B cell (primary cell): ENCODE data around the gene RTTN. TPM values are rescaled to one million over a fixed set of nuclear protein-coding genes. Genes with fewer than 3 reads are reported as not detected.

ENCODE experiments used
- ATAC-seq: fragments of 200-7000 bp; cut with Tn5 transposase; one replicate; pipeline ENCODE4 v1.10.0; 2021; ENCODE audit warnings: low read depth, mild to moderate bottlenecking, moderate number of reproducible peaks, moderate library complexity
- CTCF ChIA-PET: fragments of 350-600 bp; sonication (Branson Sonifier 250); formaldehyde crosslinking; loops from one replicate; lab custom pipeline; 2021; ENCODE audit warnings: antibody characterized with exemption, inconsistent platforms; lab: Charles Lee
- POLR2A ChIA-PET: fragments of 350-600 bp; sonication (Branson Sonifier 250); formaldehyde crosslinking; loops from one replicate; lab custom pipeline; 2021; ENCODE audit warnings: antibody characterized with exemption; lab: Charles Lee
- DNase-seq: peaks from one replicate; pipeline ENCODE4 v3.0.0; 2013
- H2AFZ ChIP-seq: 2 replicates; pipeline ENCODE4 v1.6.1; 2012; ENCODE audit warnings: mild to moderate bottlenecking, low read depth, low read length; ENCODE audit not compliant: insufficient read depth, poor library complexity, severe bottlenecking
- H3K27ac ChIP-seq, 2 donors: 1 replicate in 1 of 2; 2 replicates in 1 of 2; pipeline ENCODE4 v1.5.1; 2012 to 2013; ENCODE audit warnings: low read length in 2 of 2, mild to moderate bottlenecking in 2 of 2, moderate library complexity in 1 of 2
- H3K27me3 ChIP-seq, 4 experiments: fragments of 200-600 bp in 1 of 4; sonication (generic) in 1 of 4; replicated peaks in 1 of 4; 1 replicate in 2 of 4; 2 replicates in 2 of 4; pipeline versions ENCODE4 v1.6.1 to v1.7.0; 2013 to 2016; ENCODE audit warnings: low read length in 3 of 4, mild to moderate bottlenecking in 2 of 4, mixed read lengths in 1 of 4, moderate library complexity in 1 of 4; ENCODE audit not compliant: insufficient read depth in 4 of 4, control insufficient read depth in 3 of 4; ENCODE audit errors: control extremely low read depth in 1 of 4
- H3K36me3 ChIP-seq, 2 experiments: replicated peaks in 1 of 2; 1 replicate in 1 of 2; 2 replicates in 1 of 2; pipeline versions ENCODE4 v1.6.1 to v1.7.1; 2013; ENCODE audit warnings: low read length in 1 of 2; ENCODE audit not compliant: insufficient read depth in 2 of 2, control insufficient read depth in 1 of 2; ENCODE audit errors: control extremely low read depth in 1 of 2, extremely low read depth in 1 of 2
- H3K4me1 ChIP-seq, 2 donors: fragments of 200-600 bp in 1 of 2; sonication (generic) in 1 of 2; 1 replicate in 1 of 2; 2 replicates in 1 of 2; pipeline versions ENCODE4 v1.5.1 to v1.6.1; 2013 to 2017; ENCODE audit warnings: low read length in 2 of 2; ENCODE audit not compliant: control insufficient read depth in 2 of 2, insufficient read depth in 2 of 2
- H3K4me2 ChIP-seq: replicated peaks from 2 replicates; pipeline ENCODE3; 2012; ENCODE audit warnings: mild to moderate bottlenecking, low read depth, low read length; ENCODE audit not compliant: poor library complexity, severe bottlenecking
- H3K4me3 ChIP-seq, 5 experiments: fragments of 200-600 bp in 1 of 5; sonication (generic) in 1 of 5; 1 replicate in 3 of 5; 2 replicates in 2 of 5; pipeline versions ENCODE4 v1.5.1 to v1.7.0; 2011 to 2016; ENCODE audit warnings: low read length in 4 of 5, mild to moderate bottlenecking in 4 of 5, low read depth in 2 of 5, control low read depth in 1 of 5, moderate library complexity in 1 of 5; ENCODE audit not compliant: insufficient read depth in 1 of 5; ENCODE audit errors: control extremely low read depth in 1 of 5, extremely low read depth in 1 of 5
- H3K79me2 ChIP-seq: fragments of 200-600 bp; sonication (generic); one replicate; pipeline ENCODE4 v1.6.0; 2016; ENCODE audit warnings: low read length; ENCODE audit not compliant: control insufficient read depth, insufficient read depth
- H3K9ac ChIP-seq: fragments of 200-600 bp; sonication (generic); 2 replicates; pipeline ENCODE4 v1.6.1; 2017; ENCODE audit warnings: mild to moderate bottlenecking, low read length, moderate library complexity
- H3K9me3 ChIP-seq, 3 donors: one replicate each; pipeline versions ENCODE4 v1.6.1 to v1.7.1; 2013; ENCODE audit warnings: low read length in 2 of 3; ENCODE audit not compliant: control insufficient read depth in 2 of 3, insufficient read depth in 1 of 3; ENCODE audit errors: control extremely low read depth in 1 of 3
- H4K20me1 ChIP-seq: 2 replicates; pipeline ENCODE4 v1.6.0; 2012; ENCODE audit warnings: mild to moderate bottlenecking, low read length; ENCODE audit not compliant: insufficient read depth, control insufficient read depth, poor library complexity, severe bottlenecking
- H3K27ac Mint-ChIP-seq: one replicate; pipeline ENCODE4 v1.8.0; 2021; ENCODE audit warnings: mixed read lengths
- H3K27me3 Mint-ChIP-seq: one replicate; pipeline ENCODE4 v1.8.0; 2021; ENCODE audit warnings: mixed read lengths
- H3K4me1 Mint-ChIP-seq: one replicate; pipeline ENCODE4 v1.8.0; 2021; ENCODE audit warnings: mixed read lengths
- H3K4me3 Mint-ChIP-seq: one replicate; pipeline ENCODE4 v1.8.0; 2021; ENCODE audit warnings: mixed read lengths
- H3K9me3 Mint-ChIP-seq: one replicate; pipeline ENCODE4 v1.8.0; 2022; ENCODE audit warnings: mixed read lengths; ENCODE audit not compliant: insufficient read depth
- EZH2 ChIP-seq: IDR thresholded peaks from 2 replicates; pipeline ENCODE4 v1.6.1; 2012; ENCODE audit warnings: borderline replicate concordance, low read depth, mild to moderate bottlenecking, moderate library complexity, low read length; ENCODE audit not compliant: insufficient read depth, poor library complexity, severe bottlenecking
- WGBS: methylation state at CpG from one replicate; pipeline ENCODE4 v1.1.5; 2013; ENCODE audit warnings: missing lambda C conversion rate; ENCODE audit not compliant: insufficient coverage; 5-methylcytosine and 5-hydroxymethylcytosine counted together
- intact Hi-C: fragments of 100-400 bp; cut with micrococcal nuclease; formaldehyde crosslinking; loops from one replicate; pipeline ENCODE4 v1.10.0; 2022
- polyA plus RNA-seq: library from polyadenylated mRNA; depleted of rRNA; stranded (reverse); fragments of >200 nt; gene quantifications from 2 replicates; pipeline ENCODE4 v1.2.3, GENCODE V29; 2012
- total RNA-seq, 2 donors: library from RNA; stranded (reverse); fragments of 120-200 nt in 1 of 2; gene quantifications; 1 replicate in 1 of 2; 2 replicates in 1 of 2; pipeline versions ENCODE4 v1.2.3 to v1.2.4, GENCODE V29; 2013 to 2022
- TF ChIP-seq, protein P1 (sequence below): fragments of 200-600 bp; IDR thresholded peaks from one replicate; pipeline ENCODE4 v1.8.0; 2022; ENCODE audit warnings: antibody characterized with exemption, mild to moderate bottlenecking

The RTTN gene
- total and polyA plus RNA-seq, 2 donors (not counting 1 experiment from before 2014, with no cell fraction given) = 10.0 to 41.2 TPM

DNA sequence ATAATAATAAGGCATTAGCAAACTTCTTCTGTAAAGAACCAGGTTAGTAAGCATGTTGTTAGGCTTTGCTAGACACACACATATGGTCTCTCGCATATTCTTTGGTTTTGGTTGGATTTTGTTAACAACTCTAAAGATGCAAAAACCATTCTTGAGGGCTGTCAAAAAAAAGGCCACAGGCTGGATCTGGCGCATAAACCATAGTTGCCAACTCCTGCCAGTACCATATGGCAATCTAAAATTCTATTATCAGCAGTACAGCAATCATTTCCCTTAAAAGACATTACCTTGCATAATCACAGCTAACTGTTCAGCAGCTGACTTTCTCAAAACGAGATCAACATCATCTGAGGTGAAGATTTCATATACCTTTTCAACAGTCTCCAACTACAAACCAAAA is 63.5 kb downstream of the RTTN start:
- H3K9me3 Mint-ChIP-seq = no peaks in the 10 kb centered on the region
- ChIA-PET CTCF (no interaction called here), POLR2A (no interaction called here)
- Histone ChIP-seq H3K79me2 (no peaks in the 10 kb centered on the region), H3K9me3 (peaks cover 0 to 3% (median 0%) of the 10 kb centered on the region in 3 donors), H3K4me3 (no peak overlapping the region), H3K27me3 (no peaks in the 10 kb centered on the region), H3K27ac (no peak overlapping the region), H3K4me2 (no peak overlapping the region), H3K36me3 (peaks cover 15 to 31% of the 10 kb centered on the region in 2 experiments), H3K9ac (no peak overlapping the region), H4K20me1 (no peaks in the 10 kb centered on the region), H2AFZ (no peak overlapping the region), H3K4me1 (no peaks in the 10 kb centered on the region)
- H3K4me1 Mint-ChIP-seq = no peaks in the 10 kb centered on the region
- ATAC-seq (no peak), DNase-seq (no peak)
- H3K4me3 Mint-ChIP-seq = no peak overlapping the region
- WGBS = no CpG with 5 or more reads among the region's 3 CpGs
- intact Hi-C loops = no loop called here
- TF ChIP-seq, protein P1, sequence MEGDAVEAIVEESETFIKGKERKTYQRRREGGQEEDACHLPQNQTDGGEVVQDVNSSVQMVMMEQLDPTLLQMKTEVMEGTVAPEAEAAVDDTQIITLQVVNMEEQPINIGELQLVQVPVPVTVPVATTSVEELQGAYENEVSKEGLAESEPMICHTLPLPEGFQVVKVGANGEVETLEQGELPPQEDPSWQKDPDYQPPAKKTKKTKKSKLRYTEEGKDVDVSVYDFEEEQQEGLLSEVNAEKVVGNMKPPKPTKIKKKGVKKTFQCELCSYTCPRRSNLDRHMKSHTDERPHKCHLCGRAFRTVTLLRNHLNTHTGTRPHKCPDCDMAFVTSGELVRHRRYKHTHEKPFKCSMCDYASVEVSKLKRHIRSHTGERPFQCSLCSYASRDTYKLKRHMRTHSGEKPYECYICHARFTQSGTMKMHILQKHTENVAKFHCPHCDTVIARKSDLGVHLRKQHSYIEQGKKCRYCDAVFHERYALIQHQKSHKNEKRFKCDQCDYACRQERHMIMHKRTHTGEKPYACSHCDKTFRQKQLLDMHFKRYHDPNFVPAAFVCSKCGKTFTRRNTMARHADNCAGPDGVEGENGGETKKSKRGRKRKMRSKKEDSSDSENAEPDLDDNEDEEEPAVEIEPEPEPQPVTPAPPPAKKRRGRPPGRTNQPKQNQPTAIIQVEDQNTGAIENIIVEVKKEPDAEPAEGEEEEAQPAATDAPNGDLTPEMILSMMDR = no peak
- TF ChIP-seq EZH2 = no peak
- H3K27me3 Mint-ChIP-seq = no peaks in the 10 kb centered on the region
- no peak overlapping the region for H3K27ac Mint-ChIP-seq

DNA sequence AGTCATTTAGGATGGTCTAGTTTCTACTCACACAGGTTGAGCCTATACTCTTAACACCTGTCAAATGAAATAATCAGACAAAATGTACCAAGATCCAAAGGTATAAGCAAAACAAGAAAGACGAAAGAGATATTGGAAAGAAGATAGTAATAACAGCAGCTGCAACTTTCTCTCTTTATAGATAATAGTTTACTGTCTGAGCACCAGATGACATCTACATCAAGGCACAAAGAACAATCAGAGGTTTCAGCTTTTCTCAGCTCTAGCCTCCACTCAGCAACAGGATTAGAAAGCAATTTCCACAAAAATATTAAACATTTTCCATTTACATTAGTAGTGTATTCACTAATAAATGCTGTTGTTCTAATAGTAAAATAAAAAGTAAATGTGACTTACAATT is 66.3 kb downstream of the RTTN start:
- no peak overlapping the region for H3K4me2 ChIP-seq
- no peaks in the 10 kb centered on the region for H3K79me2 ChIP-seq
- Mint-ChIP-seq H3K4me3 (no peak overlapping the region), H3K27ac (no peak overlapping the region), H3K27me3 (no peaks in the 10 kb centered on the region), H3K9me3 (no peaks in the 10 kb centered on the region), H3K4me1 (no peaks in the 10 kb centered on the region)
- no peak overlapping the region for H2AFZ ChIP-seq
- H3K27me3 ChIP-seq = no peaks in the 10 kb centered on the region
- no peak overlapping the region for H3K4me3 ChIP-seq
- TF ChIP-seq, protein P1 = no peak
- no peak for TF ChIP-seq EZH2
- CTCF ChIA-PET = no interaction called here
- H3K9me3 ChIP-seq = peaks cover 0 to 3% (median 0%) of the 10 kb centered on the region in 3 donors
- no CpG with 5 or more reads among the region's 1 CpG for WGBS
- DNase-seq (no peak), ATAC-seq (no peak)
- no peaks in the 10 kb centered on the region for H3K4me1 ChIP-seq
- H3K36me3 ChIP-seq = peaks cover 10 to 22% of the 10 kb centered on the region in 2 experiments
- H3K9ac ChIP-seq = no peak overlapping the region
- intact Hi-C loops = no loop called here
- no peaks in the 10 kb centered on the region for H4K20me1 ChIP-seq
- POLR2A ChIA-PET = no interaction called here
- H3K27ac ChIP-seq = no peak overlapping the region
